ENCODE measurements around the gene WDR70.

Gene WDR70

DNA sequence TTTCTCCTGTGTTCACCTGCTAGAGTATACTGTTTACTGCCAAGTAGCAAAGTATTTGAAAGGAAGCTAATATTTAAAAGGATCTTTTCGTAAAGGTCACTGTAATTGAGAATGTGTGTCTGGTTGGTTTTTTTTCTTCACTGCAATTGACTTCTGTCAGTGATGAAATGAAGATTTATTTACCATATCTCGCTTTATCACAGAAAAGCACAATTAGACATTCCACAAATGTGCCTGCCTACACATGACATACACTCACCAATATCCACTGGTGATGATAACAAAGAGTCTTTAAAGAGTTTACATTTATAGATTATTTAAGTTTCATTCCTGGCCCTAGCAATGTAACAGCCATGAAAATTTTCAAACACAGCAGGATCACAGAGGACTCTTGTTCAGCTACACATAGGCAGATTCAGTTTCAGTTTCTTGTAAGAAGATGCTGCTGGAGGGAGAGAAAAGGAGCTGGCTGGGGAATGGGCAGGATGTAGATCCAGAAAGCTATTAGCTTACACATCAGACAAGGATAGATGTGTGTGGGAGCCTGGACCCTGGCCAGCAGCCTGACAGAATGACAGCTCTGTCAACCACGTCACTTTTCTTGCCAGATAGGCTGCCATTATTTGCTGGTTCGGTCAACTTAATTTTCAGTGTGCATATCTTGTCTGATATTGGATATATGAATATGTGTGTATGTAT is 356.7 kb downstream of the WDR70 start:
- Histone ChIP-seq H3K36me3 (no peaks in the 10 kb centered on the region), H3K27me3 (ENCODE audit: insufficient read depth, low read depth, severe bottlenecking) (no peaks in the 10 kb centered on the region), H3K9me3 (ENCODE audit: severe bottlenecking) (no peaks in the 10 kb centered on the region), H3K27ac (no peak overlapping the region), H3K4me3 (ENCODE audit: low read depth, low read length) (no peak overlapping the region)
- TF ChIP-seq, protein P1, sequence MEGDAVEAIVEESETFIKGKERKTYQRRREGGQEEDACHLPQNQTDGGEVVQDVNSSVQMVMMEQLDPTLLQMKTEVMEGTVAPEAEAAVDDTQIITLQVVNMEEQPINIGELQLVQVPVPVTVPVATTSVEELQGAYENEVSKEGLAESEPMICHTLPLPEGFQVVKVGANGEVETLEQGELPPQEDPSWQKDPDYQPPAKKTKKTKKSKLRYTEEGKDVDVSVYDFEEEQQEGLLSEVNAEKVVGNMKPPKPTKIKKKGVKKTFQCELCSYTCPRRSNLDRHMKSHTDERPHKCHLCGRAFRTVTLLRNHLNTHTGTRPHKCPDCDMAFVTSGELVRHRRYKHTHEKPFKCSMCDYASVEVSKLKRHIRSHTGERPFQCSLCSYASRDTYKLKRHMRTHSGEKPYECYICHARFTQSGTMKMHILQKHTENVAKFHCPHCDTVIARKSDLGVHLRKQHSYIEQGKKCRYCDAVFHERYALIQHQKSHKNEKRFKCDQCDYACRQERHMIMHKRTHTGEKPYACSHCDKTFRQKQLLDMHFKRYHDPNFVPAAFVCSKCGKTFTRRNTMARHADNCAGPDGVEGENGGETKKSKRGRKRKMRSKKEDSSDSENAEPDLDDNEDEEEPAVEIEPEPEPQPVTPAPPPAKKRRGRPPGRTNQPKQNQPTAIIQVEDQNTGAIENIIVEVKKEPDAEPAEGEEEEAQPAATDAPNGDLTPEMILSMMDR (IDR thresholded peaks at IDR 0.05; ENCODE audit: low read depth, low read length): no peak
- no peak for DNase-seq

DNA sequence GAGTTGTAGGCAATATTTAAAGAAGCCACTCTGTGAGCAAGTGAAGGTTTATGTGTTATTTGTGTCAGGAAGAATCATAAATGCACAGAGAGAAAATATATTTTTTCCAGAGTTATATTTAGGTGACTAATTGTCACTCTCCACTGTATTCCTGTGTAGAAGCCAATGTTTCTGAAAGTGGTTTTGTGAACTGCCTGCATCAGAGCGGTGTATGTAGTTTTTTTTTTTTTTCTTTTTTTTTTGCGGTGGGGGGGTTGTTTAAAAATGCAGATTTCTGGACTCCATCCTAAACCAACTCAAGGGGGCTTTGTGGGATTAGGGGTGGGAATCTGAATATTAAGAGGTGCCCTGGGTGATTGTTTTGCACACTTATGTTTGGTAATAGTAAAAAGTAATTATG is 357.3 kb downstream of the WDR70 start:
- no peak for DNase-seq
- H3K27me3 ChIP-seq (ENCODE audit: insufficient read depth, low read depth, severe bottlenecking): no peaks in the 10 kb centered on the region
- H3K9me3 ChIP-seq (ENCODE audit: severe bottlenecking): no peaks in the 10 kb centered on the region
- no peak overlapping the region for H3K27ac ChIP-seq
- no peak overlapping the region for H3K4me3 ChIP-seq (ENCODE audit: low read depth, low read length)
- TF ChIP-seq, protein P1 (IDR thresholded peaks at IDR 0.05; ENCODE audit: low read depth, low read length): no peak
- no peaks in the 10 kb centered on the region for H3K36me3 ChIP-seq

DNA sequence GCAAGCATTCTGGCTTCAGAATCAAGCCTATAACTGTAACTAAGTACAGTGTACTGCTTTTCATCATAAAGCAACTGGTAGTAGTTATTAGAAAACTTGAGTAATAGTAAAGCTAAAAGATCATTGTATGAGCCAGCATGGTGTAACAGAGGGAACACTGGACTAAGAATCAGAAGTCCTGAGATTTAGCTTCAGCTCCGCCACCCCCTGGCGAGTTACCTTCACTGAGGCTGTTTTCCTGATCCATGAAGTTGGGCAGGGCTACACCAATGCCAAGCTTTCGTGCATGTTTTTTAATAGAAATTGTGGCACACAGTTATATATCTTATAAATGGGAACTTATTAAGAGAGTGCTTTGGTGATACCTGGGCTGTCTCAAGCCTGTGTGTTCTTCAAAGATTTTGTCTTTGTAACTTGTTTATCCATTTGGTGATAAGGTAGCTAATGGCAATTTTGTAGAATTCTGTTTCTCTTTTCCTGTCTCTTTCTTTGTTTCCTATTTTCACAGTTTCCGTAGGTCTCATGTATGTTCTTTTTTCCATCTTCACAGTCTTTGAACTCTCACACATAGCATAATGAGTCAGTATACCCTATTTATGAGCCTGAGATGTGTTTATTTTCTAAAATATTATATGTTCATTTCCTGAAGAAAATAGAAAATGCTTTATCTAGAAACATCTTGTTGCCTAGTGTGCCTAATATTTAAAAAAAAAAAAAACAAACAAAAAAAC is 358.4 kb downstream of the WDR70 start:
- DNase-seq: no peak
- TF ChIP-seq, protein P1 (IDR thresholded peaks at IDR 0.05; ENCODE audit: low read depth, low read length): no peak
- Histone ChIP-seq H3K4me3 (ENCODE audit: low read depth, low read length) (no peak overlapping the region), H3K27ac (no peak overlapping the region), H3K9me3 (ENCODE audit: severe bottlenecking) (no peaks in the 10 kb centered on the region), H3K27me3 (ENCODE audit: insufficient read depth, low read depth, severe bottlenecking) (no peaks in the 10 kb centered on the region), H3K36me3 (no peaks in the 10 kb centered on the region)

DNA sequence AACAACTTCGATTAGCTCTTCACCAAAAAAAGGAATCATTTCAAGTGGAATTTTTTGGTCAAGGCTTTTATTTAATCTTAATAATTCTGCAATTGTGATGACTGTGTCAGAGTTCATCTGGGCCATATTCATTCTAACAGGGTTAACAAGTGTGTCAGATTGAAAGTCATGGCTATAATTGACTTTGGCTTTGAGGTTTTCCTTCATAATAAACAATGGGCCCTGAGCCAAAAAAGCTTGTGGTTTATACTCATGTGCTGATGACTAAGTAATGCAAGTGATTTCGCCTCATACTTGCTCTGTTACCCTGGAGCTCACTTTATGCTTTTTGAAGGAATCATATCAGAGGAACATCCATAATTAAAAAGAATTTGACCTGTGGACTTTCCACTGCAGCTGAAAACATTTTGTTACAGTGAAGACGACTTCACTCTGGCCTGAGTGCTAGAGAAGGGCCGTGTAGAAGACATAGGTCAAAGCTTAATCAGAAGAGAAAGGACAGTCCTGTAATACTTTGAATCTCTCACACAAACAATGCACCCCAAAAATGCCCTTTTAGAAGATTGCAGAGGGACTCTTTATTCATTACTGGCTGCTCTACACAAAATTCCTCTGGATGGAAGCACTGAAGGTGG is 359.1 kb downstream of the WDR70 start:
- no peak overlapping the region for H3K27ac ChIP-seq
- H3K36me3 ChIP-seq: no peaks in the 10 kb centered on the region
- H3K9me3 ChIP-seq (ENCODE audit: severe bottlenecking): no peaks in the 10 kb centered on the region
- TF ChIP-seq, protein P1 (IDR thresholded peaks at IDR 0.05; ENCODE audit: low read depth, low read length): no peak
- H3K27me3 ChIP-seq (ENCODE audit: insufficient read depth, low read depth, severe bottlenecking): no peaks in the 10 kb centered on the region
- H3K4me3 ChIP-seq (ENCODE audit: low read depth, low read length): no peak overlapping the region
- DNase-seq: no peak

DNA sequence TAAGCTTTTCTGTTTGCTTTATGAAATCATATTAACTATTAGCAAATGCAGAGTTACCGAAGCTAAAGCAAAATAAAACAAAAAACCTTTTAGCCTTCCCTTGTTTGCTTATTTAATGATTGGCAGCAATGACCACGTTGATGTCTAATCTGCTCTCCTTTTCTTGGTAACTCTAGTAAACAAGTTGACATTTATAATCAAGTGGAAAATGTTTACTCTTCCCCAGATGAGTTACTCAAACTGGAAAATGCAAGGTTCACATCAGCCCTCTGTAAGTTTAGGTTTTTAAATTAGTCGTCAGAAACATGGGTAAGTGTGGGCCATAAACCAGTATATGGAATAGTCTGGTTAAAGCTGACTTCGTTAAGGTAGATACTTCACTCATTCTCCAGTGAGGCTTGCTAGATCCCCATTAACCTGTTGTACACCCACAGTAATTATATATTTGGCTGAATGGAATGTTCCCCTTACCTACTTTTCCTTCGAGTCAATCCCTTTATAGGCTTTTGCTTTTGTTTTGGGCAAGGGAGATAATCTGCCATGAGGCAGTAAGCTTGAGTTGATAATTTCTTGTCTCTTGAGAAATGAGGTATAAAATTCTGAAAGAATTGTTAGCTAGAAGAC is 359.9 kb downstream of the WDR70 start:
- Histone ChIP-seq H3K9me3 (ENCODE audit: severe bottlenecking) (no peaks in the 10 kb centered on the region), H3K4me3 (ENCODE audit: low read depth, low read length) (no peak overlapping the region), H3K27me3 (ENCODE audit: insufficient read depth, low read depth, severe bottlenecking) (no peaks in the 10 kb centered on the region), H3K27ac (no peak overlapping the region), H3K36me3 (no peaks in the 10 kb centered on the region)
- DNase-seq: no peak
- TF ChIP-seq, protein P1 (IDR thresholded peaks at IDR 0.05; ENCODE audit: low read depth, low read length): no peak

All from WERI-Rb-1 (cell line).